GF-D8 (cell line): ENCODE data around the gene UVSSA.
"Not testable (repeated sequence)": the region's sequence is repeated elsewhere in the genome, so short reads cannot be mapped to it uniquely, and the experiment has no call there.

Source experiments
- DNase-seq: peaks from one replicate; lab custom pipeline; 2025; lab: John Stamatoyannopoulos, UW

The UVSSA gene

GRCh38 chr4:1364748-1365147, 17.7 kb downstream of the UVSSA start:
- DNase-seq = no peak

GRCh38 chr4:1365271-1366178, 18.5 kb downstream of the UVSSA start:
- no peak for DNase-seq

GRCh38 chr4:1366371-1367229, 19.6 kb downstream of the UVSSA start:
- no peak for DNase-seq

GRCh38 chr4:1367230-1367935, 20.4 kb downstream of the UVSSA start:
- DNase-seq = no peak

- DNase-seq = no peak
Observed at GRCh38 chr4:1367936-1368289, 20.9 kb downstream of the UVSSA start.

- no peak for DNase-seq
Observed at GRCh38 chr4:1368421-1369090, 21.5 kb downstream of the UVSSA start.

- no peak for DNase-seq
Observed at GRCh38 chr4:1369091-1369450, 22.1 kb downstream of the UVSSA start.

GRCh38 chr4:1369479-1370079, 22.6 kb downstream of the UVSSA start:
- no peak for DNase-seq

GRCh38 chr4:1370321-1371124, 23.5 kb downstream of the UVSSA start:
- no peak for DNase-seq

- no peak for DNase-seq
Observed at GRCh38 chr4:1371176-1372165, 24.5 kb downstream of the UVSSA start.

- not testable (repeated sequence) for DNase-seq
Observed at GRCh38 chr4:1372576-1372975, 25.6 kb downstream of the UVSSA start.

- DNase-seq = no peak
Observed at GRCh38 chr4:1373892-1374705, 27.1 kb downstream of the UVSSA start.

- DNase-seq = no peak
Observed at GRCh38 chr4:1374706-1375045, 27.7 kb downstream of the UVSSA start.

- DNase-seq = no peak
Observed at GRCh38 chr4:1375051-1375721, 28.2 kb downstream of the UVSSA start.

GRCh38 chr4:1375761-1376322, 28.8 kb downstream of the UVSSA start:
- DNase-seq = no peak

- DNase-seq = no peak
Observed at GRCh38 chr4:1376391-1376840, 29.4 kb downstream of the UVSSA start.

GRCh38 chr4:1376841-1377605, 30.0 kb downstream of the UVSSA start:
- DNase-seq = no peak
